ENCODE measurements around the gene ARL5C.

- TF ChIP-seq, protein P1, sequence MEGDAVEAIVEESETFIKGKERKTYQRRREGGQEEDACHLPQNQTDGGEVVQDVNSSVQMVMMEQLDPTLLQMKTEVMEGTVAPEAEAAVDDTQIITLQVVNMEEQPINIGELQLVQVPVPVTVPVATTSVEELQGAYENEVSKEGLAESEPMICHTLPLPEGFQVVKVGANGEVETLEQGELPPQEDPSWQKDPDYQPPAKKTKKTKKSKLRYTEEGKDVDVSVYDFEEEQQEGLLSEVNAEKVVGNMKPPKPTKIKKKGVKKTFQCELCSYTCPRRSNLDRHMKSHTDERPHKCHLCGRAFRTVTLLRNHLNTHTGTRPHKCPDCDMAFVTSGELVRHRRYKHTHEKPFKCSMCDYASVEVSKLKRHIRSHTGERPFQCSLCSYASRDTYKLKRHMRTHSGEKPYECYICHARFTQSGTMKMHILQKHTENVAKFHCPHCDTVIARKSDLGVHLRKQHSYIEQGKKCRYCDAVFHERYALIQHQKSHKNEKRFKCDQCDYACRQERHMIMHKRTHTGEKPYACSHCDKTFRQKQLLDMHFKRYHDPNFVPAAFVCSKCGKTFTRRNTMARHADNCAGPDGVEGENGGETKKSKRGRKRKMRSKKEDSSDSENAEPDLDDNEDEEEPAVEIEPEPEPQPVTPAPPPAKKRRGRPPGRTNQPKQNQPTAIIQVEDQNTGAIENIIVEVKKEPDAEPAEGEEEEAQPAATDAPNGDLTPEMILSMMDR (IDR thresholded peaks at IDR 0.05; ENCODE audit: low read depth, low read length, poor library complexity, severe bottlenecking) = no peak
- TF ChIP-seq EZH2phosphoT487 (IDR thresholded peaks at IDR 0.05; ENCODE audit: borderline replicate concordance, low read length) = no peak
Observed at GRCh38 chr17:39198186-39198566, 32.2 kb upstream of the ARL5C start.

All from DOHH2 (cell line).